Parathyroid adenoma (tissue), 2 donors: ENCODE measurements around the gene FRMD8.
"Not testable (repeated sequence)": the region's sequence is repeated elsewhere in the genome, so short reads cannot be mapped to it uniquely, and the experiment has no call there.

ENCODE experiments used
- H2AFZ ChIP-seq: fragments of 300-600 bp; sonication (generic); one replicate; pipeline ENCODE4 v1.7.0; 2017; ENCODE audit warnings: antibody characterized with exemption, mild to moderate bottlenecking
- H3K27ac ChIP-seq: fragments of 300-600 bp; sonication (generic); one replicate; pipeline ENCODE4 v1.7.0; 2017
- H3K27me3 ChIP-seq: fragments of 300-600 bp; sonication (generic); one replicate; pipeline ENCODE4 v1.7.0; 2017; ENCODE audit warnings: low read length; ENCODE audit not compliant: control insufficient read depth, insufficient read depth
- H3K36me3 ChIP-seq: fragments of 300-600 bp; sonication (generic); one replicate; pipeline ENCODE4 v1.7.0; 2017; ENCODE audit warnings: low read length; ENCODE audit not compliant: control insufficient read depth, insufficient read depth
- H3K4me1 ChIP-seq: fragments of 300-600 bp; sonication (generic); one replicate; pipeline ENCODE4 v1.7.0; 2017; ENCODE audit warnings: control low read depth
- H3K4me2 ChIP-seq: fragments of 300-600 bp; sonication (generic); one replicate; pipeline ENCODE4 v1.7.0; 2017; ENCODE audit warnings: low read length
- H3K4me3 ChIP-seq: fragments of 300-600 bp; sonication (generic); one replicate; pipeline ENCODE4 v1.7.0; 2017; ENCODE audit warnings: low read depth, low read length
- H3K79me2 ChIP-seq: fragments of 300-600 bp; sonication (generic); one replicate; pipeline ENCODE4 v1.7.0; 2017; ENCODE audit warnings: control low read depth
- H3K9ac ChIP-seq: fragments of 300-600 bp; sonication (generic); one replicate; pipeline ENCODE4 v1.7.0; 2017; ENCODE audit warnings: mild to moderate bottlenecking
- H3K9me3 ChIP-seq: fragments of 300-600 bp; sonication (generic); one replicate; pipeline ENCODE4 v1.7.0; 2017; ENCODE audit warnings: low read length; ENCODE audit not compliant: control insufficient read depth
- CTCF ChIP-seq: fragments of 300-600 bp; sonication (generic); IDR thresholded peaks from one replicate; pipeline ENCODE4 v1.7.0; 2017; ENCODE audit warnings: antibody characterized with exemption, mild to moderate bottlenecking
- donor health status: primary hyperparathyroidism.

FRMD8 gene

GRCh38 chr11:65410936-65411680 lies 24.7 kb downstream of the FRMD8 start:
- TF ChIP-seq CTCF: no peak
- Histone ChIP-seq H3K9me3 (no peaks in the 10 kb centered on the region), H3K27me3 (no peaks in the 10 kb centered on the region), H3K27ac (no peak overlapping the region), H3K4me1 (peaks cover 3% of the 10 kb centered on the region), H2AFZ (no peak overlapping the region), H3K36me3 (no peaks in the 10 kb centered on the region), H3K4me3 (no peak overlapping the region), H3K79me2 (peaks cover 12% of the 10 kb centered on the region), H3K9ac (no peak overlapping the region), H3K4me2 (no peak overlapping the region)

GRCh38 chr11:65411681-65412070 lies 25.2 kb downstream of the FRMD8 start:
- Histone ChIP-seq H3K79me2 (peaks cover 18% of the 10 kb centered on the region), H3K27me3 (no peaks in the 10 kb centered on the region), H3K9me3 (no peaks in the 10 kb centered on the region), H3K36me3 (no peaks in the 10 kb centered on the region), H3K4me3 (no peak overlapping the region), H3K9ac (no peak overlapping the region), H3K27ac (no peak overlapping the region), H3K4me1 (peaks cover 7% of the 10 kb centered on the region), H3K4me2 (no peak overlapping the region), H2AFZ (no peak overlapping the region)
- no peak for TF ChIP-seq CTCF

- Histone ChIP-seq H3K36me3 (no peaks in the 10 kb centered on the region), H3K27ac (no peak overlapping the region), H3K9me3 (no peaks in the 10 kb centered on the region), H2AFZ (no peak overlapping the region), H3K27me3 (no peaks in the 10 kb centered on the region), H3K79me2 (peaks cover 25% of the 10 kb centered on the region), H3K4me2 (no peak overlapping the region), H3K4me3 (no peak overlapping the region), H3K4me1 (peaks cover 14% of the 10 kb centered on the region), H3K9ac (no peak overlapping the region)
- no peak for TF ChIP-seq CTCF
Measured at GRCh38 chr11:65412271-65413076, 26.0 kb downstream of the FRMD8 start.

GRCh38 chr11:65413077-65413664 lies 26.7 kb downstream of the FRMD8 start:
- H3K27me3 ChIP-seq, H3K9ac ChIP-seq, H3K27ac ChIP-seq, H3K4me3 ChIP-seq, H2AFZ ChIP-seq, H3K9me3 ChIP-seq, H3K36me3 ChIP-seq, H3K4me2 ChIP-seq: not testable (repeated sequence)
- H3K79me2 ChIP-seq: peaks cover 25% of the 10 kb centered on the region
- H3K4me1 ChIP-seq: peaks cover 14% of the 10 kb centered on the region

- Histone ChIP-seq H3K27me3 (no peaks in the 10 kb centered on the region), H3K36me3 (no peaks in the 10 kb centered on the region), H3K4me1 (peaks cover 20% of the 10 kb centered on the region), H3K79me2 (peaks cover 25% of the 10 kb centered on the region), H2AFZ (no peak overlapping the region), H3K27ac (no peak overlapping the region), H3K4me2 (no peak overlapping the region), H3K9ac (no peak overlapping the region), H3K9me3 (no peaks in the 10 kb centered on the region), H3K4me3 (no peak overlapping the region)
- TF ChIP-seq CTCF: no peak
Measured at GRCh38 chr11:65414776-65415498, 28.5 kb downstream of the FRMD8 start.
